ENCODE measurements around the gene TMPRSS5. TPM values are rescaled to one million over a fixed set of nuclear protein-coding genes. Genes with fewer than 3 reads are reported as not detected.

Gene TMPRSS5
- polyA plus RNA-seq, 3 donors, result 0.56 to 2.2 (median 1.7) TPM

Other genes starting within 250 kb of the TMPRSS5 start
- under 1 TPM; 0.27 to 0.83 (median 0.68) TPM for gene DRD2, start 230.9 kb downstream of the TMPRSS5 start, polyA plus RNA-seq (ENCODE audit: insufficient read length in 3 of 3)
- 10 to 100 TPM; 22.5 to 25.3 (median 23.0) TPM for gene ZW10, start 67.4 kb upstream of the TMPRSS5 start, polyA plus RNA-seq (ENCODE audit: insufficient read length in 3 of 3)
- not detected for gene CLDN25, start 73.5 kb upstream of the TMPRSS5 start, polyA plus RNA-seq (ENCODE audit: insufficient read length in 3 of 3)
- gene USP28, start 169.3 kb upstream of the TMPRSS5 start, polyA plus RNA-seq (ENCODE audit: insufficient read length in 3 of 3), result 10 to 100 TPM; 39.5 to 46.9 (median 40.8) TPM
- under 1 TPM; 0.06 to 0.25 (median 0.19) TPM for gene HTR3B, start 198.5 kb upstream of the TMPRSS5 start, polyA plus RNA-seq (ENCODE audit: insufficient read length in 3 of 3)